ENCODE measurements around the gene OTP.
"Not testable (repeated sequence)": the region's sequence is repeated elsewhere in the genome, so short reads cannot be mapped to it uniquely, and the experiment has no call there.

OTP gene

DNA sequence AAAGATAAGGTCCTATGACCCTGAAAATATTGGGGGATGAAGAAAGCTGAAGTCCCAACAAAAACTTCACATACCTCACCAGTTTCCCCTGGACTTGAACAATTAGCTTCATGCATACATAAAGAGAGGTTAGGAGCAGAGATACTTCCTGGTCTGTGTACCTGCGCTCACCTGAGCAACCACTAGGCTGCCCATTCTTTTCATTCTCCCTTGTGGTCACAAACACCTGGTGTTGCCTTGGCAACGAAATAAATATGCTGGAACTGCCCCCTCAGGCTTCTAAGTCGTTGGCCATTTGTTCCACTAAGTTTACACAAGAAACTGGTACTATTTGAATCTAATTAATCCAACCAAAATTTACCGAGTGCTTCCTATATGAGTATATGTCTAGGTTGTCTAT, 18.1 kb downstream of the OTP start:
- TF ChIP-seq, protein P1, sequence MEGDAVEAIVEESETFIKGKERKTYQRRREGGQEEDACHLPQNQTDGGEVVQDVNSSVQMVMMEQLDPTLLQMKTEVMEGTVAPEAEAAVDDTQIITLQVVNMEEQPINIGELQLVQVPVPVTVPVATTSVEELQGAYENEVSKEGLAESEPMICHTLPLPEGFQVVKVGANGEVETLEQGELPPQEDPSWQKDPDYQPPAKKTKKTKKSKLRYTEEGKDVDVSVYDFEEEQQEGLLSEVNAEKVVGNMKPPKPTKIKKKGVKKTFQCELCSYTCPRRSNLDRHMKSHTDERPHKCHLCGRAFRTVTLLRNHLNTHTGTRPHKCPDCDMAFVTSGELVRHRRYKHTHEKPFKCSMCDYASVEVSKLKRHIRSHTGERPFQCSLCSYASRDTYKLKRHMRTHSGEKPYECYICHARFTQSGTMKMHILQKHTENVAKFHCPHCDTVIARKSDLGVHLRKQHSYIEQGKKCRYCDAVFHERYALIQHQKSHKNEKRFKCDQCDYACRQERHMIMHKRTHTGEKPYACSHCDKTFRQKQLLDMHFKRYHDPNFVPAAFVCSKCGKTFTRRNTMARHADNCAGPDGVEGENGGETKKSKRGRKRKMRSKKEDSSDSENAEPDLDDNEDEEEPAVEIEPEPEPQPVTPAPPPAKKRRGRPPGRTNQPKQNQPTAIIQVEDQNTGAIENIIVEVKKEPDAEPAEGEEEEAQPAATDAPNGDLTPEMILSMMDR (conservative IDR thresholded peaks at IDR 0.05; ENCODE audit: low read depth, low read length): no peak
- no peak overlapping the region for H3K9ac ChIP-seq
- no peak overlapping the region for H3K4me3 ChIP-seq (IDR thresholded peaks at IDR 0.05; ENCODE audit: insufficient read depth, low read depth, low read length)
- H3K79me2 ChIP-seq (ENCODE audit: insufficient read depth, low read depth): no peaks in the 10 kb centered on the region
- no peaks in the 10 kb centered on the region for H3K4me1 ChIP-seq (ENCODE audit: low read depth, poor library complexity, severe bottlenecking)
- no peaks in the 10 kb centered on the region for H4K20me1 ChIP-seq (ENCODE audit: insufficient read depth)
- H2AFZ ChIP-seq (ENCODE audit: low read depth): no peak overlapping the region
- no peak overlapping the region for H3K27ac ChIP-seq
- no peaks in the 10 kb centered on the region for H3K27me3 ChIP-seq (ENCODE audit: insufficient read depth, low read depth)
- no peak overlapping the region for H3K4me2 ChIP-seq
- no peaks in the 10 kb centered on the region for H3K36me3 ChIP-seq (ENCODE audit: insufficient read depth)

DNA sequence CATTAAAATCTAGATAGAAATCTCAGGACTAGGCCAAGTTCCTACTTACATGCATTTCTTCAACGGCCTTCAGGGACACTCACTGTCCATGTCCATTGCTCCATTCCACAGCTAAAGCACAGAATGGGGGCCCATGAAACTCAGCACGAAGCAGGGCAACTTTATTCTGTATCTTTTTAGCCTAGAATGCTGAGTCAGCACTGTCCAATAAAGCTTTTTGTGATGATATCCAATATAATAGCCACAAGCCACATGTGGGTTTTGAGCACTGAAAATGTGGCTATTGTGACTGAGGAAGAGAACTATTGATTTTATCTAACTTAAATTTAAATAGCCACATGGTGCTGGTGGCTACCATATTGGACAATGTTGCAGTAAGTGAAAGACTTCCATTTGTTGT, 21.6 kb downstream of the OTP start:
- Histone ChIP-seq H4K20me1 (ENCODE audit: insufficient read depth) (no peaks in the 10 kb centered on the region), H3K4me2 (no peak overlapping the region), H3K4me1 (ENCODE audit: low read depth, poor library complexity, severe bottlenecking) (no peaks in the 10 kb centered on the region), H3K9ac (no peak overlapping the region), H3K27ac (no peak overlapping the region), H3K36me3 (ENCODE audit: insufficient read depth) (no peaks in the 10 kb centered on the region), H3K27me3 (ENCODE audit: insufficient read depth, low read depth) (no peaks in the 10 kb centered on the region), H2AFZ (ENCODE audit: low read depth) (no peak overlapping the region), H3K79me2 (ENCODE audit: insufficient read depth, low read depth) (no peaks in the 10 kb centered on the region), H3K4me3 (IDR thresholded peaks at IDR 0.05; ENCODE audit: insufficient read depth, low read depth, low read length) (no peak overlapping the region)
- TF ChIP-seq, protein P1 (conservative IDR thresholded peaks at IDR 0.05; ENCODE audit: low read depth, low read length): no peak

DNA sequence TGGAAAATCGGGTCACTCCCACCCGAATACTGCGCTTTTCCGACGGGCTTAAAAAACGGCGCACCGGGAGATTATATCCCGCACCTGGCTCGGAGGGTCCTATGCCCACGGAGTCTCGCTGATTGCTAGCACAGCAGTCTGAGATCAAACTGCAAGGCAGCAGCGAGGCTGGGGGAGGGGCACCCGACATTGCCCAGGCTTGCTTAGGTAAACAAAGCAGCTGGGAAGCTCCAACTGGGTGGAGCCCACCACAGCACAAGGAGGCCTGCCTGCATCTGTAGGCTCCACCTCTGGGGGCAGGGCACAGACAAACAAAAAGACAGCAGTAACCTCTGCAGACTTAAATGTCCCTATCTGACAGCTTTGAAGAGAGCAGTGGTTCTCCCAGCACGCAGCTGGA, 29.6 kb downstream of the OTP start:
- not testable (repeated sequence) for H3K27me3 ChIP-seq (ENCODE audit: insufficient read depth, low read depth); H4K20me1 ChIP-seq (ENCODE audit: insufficient read depth); H3K4me1 ChIP-seq (ENCODE audit: low read depth, poor library complexity, severe bottlenecking); H3K27ac ChIP-seq; H3K4me2 ChIP-seq; H3K4me3 ChIP-seq (IDR thresholded peaks at IDR 0.05; ENCODE audit: insufficient read depth, low read depth, low read length); H3K36me3 ChIP-seq (ENCODE audit: insufficient read depth); H3K9ac ChIP-seq; H2AFZ ChIP-seq (ENCODE audit: low read depth); H3K79me2 ChIP-seq (ENCODE audit: insufficient read depth, low read depth)

DNA sequence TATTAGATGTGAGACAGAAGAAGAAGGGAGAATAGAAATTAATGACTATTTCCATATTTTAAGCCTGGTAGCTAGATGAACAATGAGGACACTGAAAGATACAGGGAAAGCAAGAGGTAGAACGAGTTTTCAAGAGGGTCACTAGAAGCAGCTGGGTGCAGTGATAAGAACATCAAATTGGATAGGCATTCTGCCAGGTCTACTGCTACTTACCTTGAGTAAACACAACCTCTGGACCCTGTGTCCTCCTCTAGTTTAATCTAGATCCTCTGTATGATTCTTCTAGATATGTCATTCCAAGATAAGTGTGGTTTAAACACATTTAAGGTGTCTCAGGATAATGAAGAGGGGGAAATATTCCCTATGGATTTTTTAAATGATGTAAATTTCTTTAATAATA, 31.2 kb downstream of the OTP start:
- Histone ChIP-seq H3K36me3 (ENCODE audit: insufficient read depth) (no peaks in the 10 kb centered on the region), H3K4me3 (IDR thresholded peaks at IDR 0.05; ENCODE audit: insufficient read depth, low read depth, low read length) (no peak overlapping the region), H3K4me2 (no peak overlapping the region), H3K9ac (no peak overlapping the region), H3K79me2 (ENCODE audit: insufficient read depth, low read depth) (no peaks in the 10 kb centered on the region), H2AFZ (ENCODE audit: low read depth) (no peak overlapping the region), H3K27ac (no peak overlapping the region), H3K4me1 (ENCODE audit: low read depth, poor library complexity, severe bottlenecking) (no peaks in the 10 kb centered on the region), H4K20me1 (ENCODE audit: insufficient read depth) (no peaks in the 10 kb centered on the region), H3K27me3 (ENCODE audit: insufficient read depth, low read depth) (no peaks in the 10 kb centered on the region)
- TF ChIP-seq, protein P1 (conservative IDR thresholded peaks at IDR 0.05; ENCODE audit: low read depth, low read length): no peak

DNA sequence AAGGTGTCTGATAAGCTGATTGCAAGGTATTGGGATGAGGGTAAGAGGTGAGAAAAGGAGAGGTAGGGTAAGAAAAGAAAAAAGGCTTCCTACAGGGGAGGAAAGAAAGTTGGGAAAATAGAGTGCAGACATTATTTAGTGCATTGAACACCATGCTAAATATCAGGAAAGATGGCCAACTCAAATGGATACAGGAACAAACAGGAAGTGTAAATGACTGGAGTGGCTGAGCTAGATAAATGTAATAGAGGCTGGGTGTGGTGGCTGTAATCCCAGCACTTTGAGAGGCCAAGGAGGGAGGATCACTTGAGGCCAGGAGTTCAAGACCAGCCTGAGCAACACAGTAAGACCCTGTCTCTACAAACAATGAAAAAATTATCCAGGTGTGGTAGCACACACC, 32.2 kb downstream of the OTP start:
- Histone ChIP-seq H3K4me2 (no peak overlapping the region), H3K79me2 (ENCODE audit: insufficient read depth, low read depth) (no peaks in the 10 kb centered on the region), H3K9ac (no peak overlapping the region), H3K4me1 (ENCODE audit: low read depth, poor library complexity, severe bottlenecking) (no peaks in the 10 kb centered on the region), H4K20me1 (ENCODE audit: insufficient read depth) (no peaks in the 10 kb centered on the region), H3K27ac (no peak overlapping the region), H2AFZ (ENCODE audit: low read depth) (no peak overlapping the region), H3K27me3 (ENCODE audit: insufficient read depth, low read depth) (no peaks in the 10 kb centered on the region), H3K36me3 (ENCODE audit: insufficient read depth) (no peaks in the 10 kb centered on the region), H3K4me3 (IDR thresholded peaks at IDR 0.05; ENCODE audit: insufficient read depth, low read depth, low read length) (no peak overlapping the region)
- TF ChIP-seq, protein P1 (conservative IDR thresholded peaks at IDR 0.05; ENCODE audit: low read depth, low read length): no peak
